Caki2 (cell line): ENCODE results near the gene WNT4. TPM values are rescaled to one million over a fixed set of nuclear protein-coding genes. Genes with fewer than 3 reads are reported as not detected.

ENCODE experiments used
- DNase-seq: peaks from one replicate; pipeline ENCODE4 v3.0.0-alpha.2; 2015; ENCODE audit warnings: low read depth
- in situ Hi-C: cut with HindIII; loops from 2 replicates; pipeline ENCODE4 v1.10.0; 2016; ENCODE audit warnings: low sequenced_read_pairs, low pct_unique_long_range_greater_than_20kb, mixed read lengths
- total RNA-seq: library from RNA; depleted of rRNA; stranded (reverse); fragments of >200 nt; shearing (Covaris generic); gene quantifications from 2 replicates; pipeline ENCODE4 v1.2.3, GENCODE V29; 2014; ENCODE audit warnings: low replicate concordance

WNT4 gene
- total RNA-seq, 1 experiment from 2014 or later: 0.20 TPM

DNA sequence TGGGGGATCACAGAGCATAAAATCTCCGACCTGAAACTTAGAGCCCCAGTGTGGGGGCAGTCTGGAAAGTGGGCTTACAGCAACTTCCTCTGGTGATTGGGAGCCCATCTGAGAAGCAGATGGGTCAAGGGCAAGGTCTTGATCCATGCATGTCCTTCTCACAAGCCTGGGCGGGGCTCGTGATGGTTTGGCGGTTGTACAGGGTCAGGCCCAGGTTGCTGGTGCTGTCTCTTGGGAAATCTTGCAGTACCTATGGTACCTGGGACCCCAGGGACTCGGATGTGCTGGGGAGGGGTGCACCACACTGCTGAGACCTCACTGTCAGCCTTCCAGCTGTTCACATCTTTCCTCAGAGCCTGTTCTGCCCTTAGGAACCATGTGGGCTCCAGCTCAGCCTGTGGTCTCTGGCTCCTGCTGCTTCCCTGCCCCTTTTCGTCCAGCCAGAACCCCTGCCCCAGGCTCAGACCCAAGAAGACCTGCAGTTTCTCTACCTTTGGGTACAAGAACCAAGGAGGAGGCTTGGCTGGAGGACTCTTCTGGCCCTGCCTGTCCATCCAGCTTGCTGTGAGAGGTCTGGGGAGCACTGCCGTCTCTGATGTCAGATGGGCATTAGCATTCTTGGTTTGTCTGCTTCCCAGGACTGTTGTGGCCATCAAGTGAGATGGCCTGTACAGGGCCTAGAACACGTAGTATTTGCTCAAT is 24.5 kb downstream of the WNT4 start:
- DNase-seq: no peak
- in situ Hi-C loops: no loop called here

DNA sequence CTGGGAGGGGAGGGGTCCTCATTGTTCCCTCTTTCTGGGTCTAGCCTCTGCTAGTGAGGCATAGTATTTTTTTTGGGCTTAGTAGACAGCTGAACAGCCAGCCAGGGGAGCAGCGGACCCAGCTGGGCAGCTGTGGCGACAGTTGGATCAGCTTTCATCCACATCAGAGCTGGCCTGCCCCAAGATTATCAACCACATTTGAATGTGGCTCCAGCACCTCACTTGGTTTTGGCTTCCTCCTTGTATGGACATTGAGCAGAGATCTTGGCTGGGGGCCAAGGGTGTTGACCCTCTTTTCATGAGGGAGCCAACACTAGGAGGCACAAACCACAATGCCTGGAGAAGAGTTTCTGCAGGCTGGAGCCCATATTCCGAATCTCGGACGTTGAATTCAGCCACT is 25.0 kb downstream of the WNT4 start:
- no peak for DNase-seq
- in situ Hi-C loops: no loop called here

DNA sequence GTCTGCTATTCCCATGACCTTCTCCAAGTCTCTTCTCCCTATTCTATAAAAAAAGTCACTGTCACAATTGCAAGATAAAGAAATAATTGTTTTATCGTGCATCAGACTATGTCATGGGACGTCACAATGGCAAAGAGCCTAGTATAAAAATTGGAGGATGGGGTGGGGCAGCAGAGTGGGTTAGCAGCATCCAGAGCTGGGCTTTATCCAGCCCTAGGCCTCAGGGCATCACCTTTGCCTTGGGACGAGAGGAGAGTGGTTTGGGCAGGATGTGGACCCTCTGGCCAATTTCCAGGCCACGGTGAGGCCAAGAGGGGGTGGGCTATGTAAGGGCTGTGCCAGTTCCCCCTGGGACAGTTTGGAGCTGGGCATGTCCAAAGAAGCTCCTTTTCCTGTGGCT is 25.7 kb downstream of the WNT4 start:
- no peak for DNase-seq
- in situ Hi-C loops: no loop called here

DNA sequence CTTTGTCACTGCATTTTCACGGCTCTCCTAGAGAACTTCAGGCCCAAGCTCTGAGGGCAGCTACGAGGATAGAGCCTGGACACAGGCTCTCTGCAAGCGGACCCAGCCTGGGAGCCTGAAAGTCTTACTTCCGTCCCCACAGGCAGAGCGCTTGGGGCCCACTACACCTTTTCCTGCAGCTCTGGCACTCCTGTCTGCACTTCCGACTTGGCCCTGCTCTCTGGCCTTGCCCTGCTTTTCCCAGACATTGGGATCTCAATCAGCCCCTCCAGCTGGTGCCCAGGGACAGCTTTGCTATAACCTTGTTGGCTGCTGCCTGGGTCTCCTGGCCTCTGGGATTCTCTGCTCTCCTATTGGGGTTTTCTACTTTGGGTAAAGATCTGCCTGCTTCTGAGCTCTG is 27.6 kb downstream of the WNT4 start:
- DNase-seq: no peak
- in situ Hi-C loops: no loop called here

GRCh38 chr1:22114083-22115012 is 28.5 kb downstream of the WNT4 start:
- in situ Hi-C loops: no loop called here
- no peak for DNase-seq

DNA sequence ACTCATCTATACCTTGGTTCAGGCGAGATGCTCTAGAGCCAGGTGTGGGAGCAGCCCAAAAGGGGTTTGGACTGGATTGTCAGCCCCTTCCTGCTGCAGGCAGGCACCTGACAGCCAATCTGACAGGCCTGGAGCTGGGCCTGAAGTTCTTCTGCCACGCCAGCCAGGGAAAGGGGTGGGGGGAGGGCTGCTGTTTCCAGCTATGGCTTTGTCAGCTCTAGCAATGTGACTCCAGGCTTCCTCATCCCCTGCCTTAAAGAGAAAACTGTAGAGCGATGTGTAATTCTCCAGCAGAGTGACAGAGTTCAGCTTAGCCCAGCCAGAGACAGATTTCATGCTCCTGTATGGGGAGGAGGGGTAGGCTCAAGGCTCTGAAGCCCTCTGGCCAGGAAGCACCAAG is 30.3 kb downstream of the WNT4 start:
- in situ Hi-C loops: no loop called here
- no peak for DNase-seq

DNA sequence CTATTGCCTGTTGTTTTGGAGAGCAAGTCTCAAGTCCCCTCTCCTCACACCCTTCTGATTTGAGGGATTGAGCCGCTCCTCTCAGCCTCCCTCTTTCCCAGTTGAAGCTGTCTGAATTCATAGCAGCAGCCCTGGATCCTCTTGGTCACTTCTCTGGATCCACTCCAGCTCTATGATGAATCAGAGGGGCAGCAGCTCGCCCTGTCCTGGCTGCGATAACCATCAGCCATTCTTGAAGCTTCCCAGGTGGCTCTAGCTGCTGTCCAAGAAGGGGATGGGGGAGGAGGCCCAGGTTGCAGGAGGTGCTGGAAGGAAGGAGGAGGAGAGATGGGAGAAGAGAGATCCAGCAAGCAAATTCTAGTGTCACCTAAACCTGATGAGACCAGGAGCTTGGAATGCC is 31.3 kb downstream of the WNT4 start:
- in situ Hi-C loops: no loop called here
- no peak for DNase-seq

DNA sequence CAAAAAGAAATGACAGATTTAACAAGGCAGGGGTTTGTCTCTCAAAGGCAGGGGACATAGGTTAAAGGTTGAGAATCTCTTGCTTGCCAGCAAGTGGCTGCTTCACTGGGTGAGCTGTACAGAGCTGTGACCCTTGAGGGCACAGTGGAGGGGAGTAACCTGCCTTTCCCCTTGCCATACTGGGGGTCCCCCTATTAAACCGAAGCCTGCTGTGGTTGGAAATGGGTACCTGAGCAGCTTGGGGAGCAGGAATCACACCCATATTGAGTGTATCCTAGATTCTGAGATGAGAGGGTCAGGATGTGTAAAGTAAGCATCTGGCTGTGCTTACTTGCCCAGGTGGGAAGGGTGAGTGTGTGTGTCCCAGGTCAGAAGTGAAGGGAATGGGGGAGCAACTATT is 31.8 kb downstream of the WNT4 start:
- in situ Hi-C loops: no loop called here
- DNase-seq: no peak

- in situ Hi-C loops: no loop called here
- DNase-seq: no peak
Observed at GRCh38 chr1:22110016-22110415, 32.9 kb downstream of the WNT4 start.

GRCh38 chr1:22108339-22109105 is 34.4 kb downstream of the WNT4 start:
- in situ Hi-C loops: no loop called here
- DNase-seq: no peak

GRCh38 chr1:22107126-22107525 is 35.8 kb downstream of the WNT4 start:
- in situ Hi-C loops: no loop called here
- DNase-seq: no peak

- peak; percentile 30 for DNase-seq
- in situ Hi-C loops: no loop called here
Observed at GRCh38 chr1:22105611-22106207, 37.2 kb downstream of the WNT4 start.

- in situ Hi-C loops: no loop called here
- DNase-seq: no peak
Observed at GRCh38 chr1:22104865-22105437, 37.9 kb downstream of the WNT4 start.

DNA sequence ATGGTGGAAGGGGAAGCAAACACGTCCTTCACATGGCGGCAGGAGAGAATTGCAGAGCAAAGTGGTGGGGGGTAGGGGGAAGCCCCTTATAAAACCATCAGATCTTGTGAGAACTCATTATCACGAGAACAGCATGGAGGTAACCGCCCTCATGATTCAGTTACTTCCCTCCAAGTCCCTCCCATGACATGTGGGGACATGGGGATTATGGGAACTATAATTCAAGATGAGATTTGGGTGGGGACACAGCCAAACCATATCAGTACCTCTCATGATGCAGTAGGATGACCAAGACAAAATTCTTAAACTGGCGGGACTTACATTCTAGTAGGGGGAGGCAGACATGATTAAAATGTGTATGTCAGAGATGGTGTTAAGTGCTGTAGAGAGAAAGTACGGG is 38.8 kb downstream of the WNT4 start:
- DNase-seq: no peak
- in situ Hi-C loops: no loop called here

DNA sequence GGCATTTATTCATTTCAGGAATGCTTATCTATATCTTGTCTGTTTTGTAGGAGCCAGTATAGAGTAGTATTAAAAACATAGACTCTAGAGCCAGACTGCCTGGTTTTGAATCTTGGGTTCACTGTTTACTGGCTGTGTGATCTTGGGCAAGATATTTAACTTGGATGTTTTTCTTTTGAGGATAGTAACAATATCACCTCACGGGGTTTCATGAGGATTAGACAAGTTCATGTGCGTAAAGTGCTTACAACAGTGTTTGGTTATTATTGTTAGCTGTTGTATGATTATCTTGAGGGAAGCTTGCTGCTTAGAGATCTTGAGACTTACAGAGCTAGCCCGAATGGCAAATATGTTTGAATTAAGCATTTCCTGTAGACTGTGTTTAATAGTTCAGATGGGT is 40.2 kb downstream of the WNT4 start:
- DNase-seq: no peak
- in situ Hi-C loops: no loop called here

- in situ Hi-C loops: no loop called here
Observed at GRCh38 chr1:22101995-22102394, 40.9 kb downstream of the WNT4 start.

DNA sequence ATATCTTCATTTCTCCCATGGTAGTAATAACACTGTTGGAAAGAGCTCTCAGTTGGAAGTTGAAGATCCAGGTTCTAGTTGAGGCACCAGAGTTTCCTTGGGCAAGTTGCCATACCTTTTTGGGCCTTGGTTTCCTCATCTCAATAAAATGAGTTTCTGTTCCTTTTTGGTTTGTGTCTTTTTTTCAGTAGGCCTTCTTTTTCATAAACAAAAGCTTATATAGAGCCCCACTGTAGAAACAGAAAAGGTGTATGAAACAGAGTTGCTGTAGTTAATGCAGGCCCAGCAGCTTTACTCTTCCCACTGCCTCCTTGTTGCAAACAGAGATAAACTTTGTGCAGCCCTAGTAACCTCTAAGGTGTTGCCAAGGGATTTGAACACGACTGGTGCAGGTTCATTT is 41.7 kb downstream of the WNT4 start:
- in situ Hi-C loops: no loop called here

More at GRCh38 chr1:22101995-22102394, 40.9 kb downstream of the WNT4 start:
- no peak for DNase-seq

DNA sequence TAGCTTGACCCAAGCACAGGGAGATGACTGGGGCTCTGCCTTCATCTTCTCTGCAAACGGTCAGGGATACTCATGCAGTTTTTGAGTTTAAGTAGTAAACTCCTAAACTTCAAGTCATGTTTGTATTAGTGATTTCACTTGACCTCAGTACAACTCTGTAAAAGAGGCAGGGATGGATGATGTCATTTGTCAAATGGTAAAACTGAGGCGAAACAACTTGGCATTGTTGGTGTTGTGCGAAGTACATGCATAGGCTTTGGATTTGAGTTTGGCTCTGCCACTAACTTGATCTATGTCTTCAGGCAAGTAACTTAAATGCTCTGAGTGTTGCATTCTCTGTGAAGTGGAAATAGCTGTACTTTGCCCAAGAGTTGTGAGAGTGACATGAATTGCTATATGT is 42.7 kb downstream of the WNT4 start:
- in situ Hi-C loops: no loop called here
- no peak for DNase-seq

More for the DNA sequence above, 41.7 kb downstream of the WNT4 start:
- DNase-seq: no peak
